Measurements from ENCODE around the gene PSMB5. TPM values are rescaled to one million over a fixed set of nuclear protein-coding genes. Genes with fewer than 3 reads are reported as not detected.
A peak's percentile ranks its signal among the peaks of the same experiment; 100 is the strongest.

Gene PSMB5
- total and polyA plus RNA-seq, 2 of the 13 experiments (the other 11 are each of a cell fraction or from before 2014, with no cell fraction given), result 705 to 871 TPM

DNA sequence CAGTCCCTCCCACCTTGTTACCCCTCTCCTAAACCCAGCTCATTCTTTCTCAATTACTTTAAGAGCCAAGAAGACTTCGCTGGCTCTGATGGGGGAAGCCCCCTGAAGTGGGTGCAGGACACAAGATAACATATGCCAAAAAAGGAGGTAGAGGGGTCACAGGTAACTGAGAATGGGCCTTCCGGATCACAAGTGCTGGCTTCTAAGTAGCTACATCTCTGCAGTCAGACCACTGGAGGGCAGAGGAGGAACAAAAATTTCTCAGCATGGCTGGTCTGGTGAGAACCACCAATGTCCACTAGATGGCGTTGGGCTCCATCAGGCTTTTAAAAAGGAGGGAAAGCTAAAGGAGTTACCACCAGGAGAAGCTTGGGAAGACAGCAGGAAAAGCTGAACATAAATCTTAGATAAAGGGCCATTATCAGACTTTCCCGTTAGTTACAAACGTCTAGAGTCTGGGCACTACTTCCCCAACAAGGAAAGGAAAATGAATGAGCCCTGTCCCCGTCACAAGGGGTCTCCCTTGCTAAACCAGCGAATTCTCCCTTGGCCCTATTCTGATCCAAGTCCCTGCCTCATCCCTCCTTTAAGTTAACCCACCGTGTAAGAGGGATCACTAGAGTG, 34.2 kb upstream of the PSMB5 start (continued):
- TF ChIP-seq, protein P1, sequence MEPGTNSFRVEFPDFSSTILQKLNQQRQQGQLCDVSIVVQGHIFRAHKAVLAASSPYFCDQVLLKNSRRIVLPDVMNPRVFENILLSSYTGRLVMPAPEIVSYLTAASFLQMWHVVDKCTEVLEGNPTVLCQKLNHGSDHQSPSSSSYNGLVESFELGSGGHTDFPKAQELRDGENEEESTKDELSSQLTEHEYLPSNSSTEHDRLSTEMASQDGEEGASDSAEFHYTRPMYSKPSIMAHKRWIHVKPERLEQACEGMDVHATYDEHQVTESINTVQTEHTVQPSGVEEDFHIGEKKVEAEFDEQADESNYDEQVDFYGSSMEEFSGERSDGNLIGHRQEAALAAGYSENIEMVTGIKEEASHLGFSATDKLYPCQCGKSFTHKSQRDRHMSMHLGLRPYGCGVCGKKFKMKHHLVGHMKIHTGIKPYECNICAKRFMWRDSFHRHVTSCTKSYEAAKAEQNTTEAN (CRISPR knock-in tag; conservative IDR thresholded peaks at IDR 0.05), result no peak
- no peak for TF ChIP-seq ZNF577 (CRISPR knock-in tag; IDR thresholded peaks at IDR 0.05; ENCODE audit: borderline replicate concordance, low read depth)
- TF ChIP-seq, protein P2, sequence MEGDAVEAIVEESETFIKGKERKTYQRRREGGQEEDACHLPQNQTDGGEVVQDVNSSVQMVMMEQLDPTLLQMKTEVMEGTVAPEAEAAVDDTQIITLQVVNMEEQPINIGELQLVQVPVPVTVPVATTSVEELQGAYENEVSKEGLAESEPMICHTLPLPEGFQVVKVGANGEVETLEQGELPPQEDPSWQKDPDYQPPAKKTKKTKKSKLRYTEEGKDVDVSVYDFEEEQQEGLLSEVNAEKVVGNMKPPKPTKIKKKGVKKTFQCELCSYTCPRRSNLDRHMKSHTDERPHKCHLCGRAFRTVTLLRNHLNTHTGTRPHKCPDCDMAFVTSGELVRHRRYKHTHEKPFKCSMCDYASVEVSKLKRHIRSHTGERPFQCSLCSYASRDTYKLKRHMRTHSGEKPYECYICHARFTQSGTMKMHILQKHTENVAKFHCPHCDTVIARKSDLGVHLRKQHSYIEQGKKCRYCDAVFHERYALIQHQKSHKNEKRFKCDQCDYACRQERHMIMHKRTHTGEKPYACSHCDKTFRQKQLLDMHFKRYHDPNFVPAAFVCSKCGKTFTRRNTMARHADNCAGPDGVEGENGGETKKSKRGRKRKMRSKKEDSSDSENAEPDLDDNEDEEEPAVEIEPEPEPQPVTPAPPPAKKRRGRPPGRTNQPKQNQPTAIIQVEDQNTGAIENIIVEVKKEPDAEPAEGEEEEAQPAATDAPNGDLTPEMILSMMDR (CRISPR knock-in tag; IDR thresholded peaks at IDR 0.05), result peak; percentile 99
- no peak for TF ChIP-seq RORA (CRISPR knock-in tag; IDR thresholded peaks at IDR 0.05)
- peak; percentile 54; the same call in 1 of the 2 replicates for TF ChIP-seq ETV5 (CRISPR knock-in tag; IDR thresholded peaks at IDR 0.05; ENCODE audit: borderline replicate concordance)
- TF ChIP-seq RBAK (CRISPR knock-in tag; IDR thresholded peaks at IDR 0.05), result no peak
- TF ChIP-seq, protein P3, sequence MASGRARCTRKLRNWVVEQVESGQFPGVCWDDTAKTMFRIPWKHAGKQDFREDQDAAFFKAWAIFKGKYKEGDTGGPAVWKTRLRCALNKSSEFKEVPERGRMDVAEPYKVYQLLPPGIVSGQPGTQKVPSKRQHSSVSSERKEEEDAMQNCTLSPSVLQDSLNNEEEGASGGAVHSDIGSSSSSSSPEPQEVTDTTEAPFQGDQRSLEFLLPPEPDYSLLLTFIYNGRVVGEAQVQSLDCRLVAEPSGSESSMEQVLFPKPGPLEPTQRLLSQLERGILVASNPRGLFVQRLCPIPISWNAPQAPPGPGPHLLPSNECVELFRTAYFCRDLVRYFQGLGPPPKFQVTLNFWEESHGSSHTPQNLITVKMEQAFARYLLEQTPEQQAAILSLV (CRISPR knock-in tag; IDR thresholded peaks at IDR 0.05; ENCODE audit: borderline replicate concordance), result no peak
- peak; percentile 95 for TF ChIP-seq MIXL1 (CRISPR knock-in tag; IDR thresholded peaks at IDR 0.05)
- TF ChIP-seq, protein P4, sequence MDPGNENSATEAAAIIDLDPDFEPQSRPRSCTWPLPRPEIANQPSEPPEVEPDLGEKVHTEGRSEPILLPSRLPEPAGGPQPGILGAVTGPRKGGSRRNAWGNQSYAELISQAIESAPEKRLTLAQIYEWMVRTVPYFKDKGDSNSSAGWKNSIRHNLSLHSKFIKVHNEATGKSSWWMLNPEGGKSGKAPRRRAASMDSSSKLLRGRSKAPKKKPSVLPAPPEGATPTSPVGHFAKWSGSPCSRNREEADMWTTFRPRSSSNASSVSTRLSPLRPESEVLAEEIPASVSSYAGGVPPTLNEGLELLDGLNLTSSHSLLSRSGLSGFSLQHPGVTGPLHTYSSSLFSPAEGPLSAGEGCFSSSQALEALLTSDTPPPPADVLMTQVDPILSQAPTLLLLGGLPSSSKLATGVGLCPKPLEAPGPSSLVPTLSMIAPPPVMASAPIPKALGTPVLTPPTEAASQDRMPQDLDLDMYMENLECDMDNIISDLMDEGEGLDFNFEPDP (CRISPR knock-in tag; conservative IDR thresholded peaks at IDR 0.05), result no peak
- TF ChIP-seq FOXM1 (CRISPR knock-in tag; IDR thresholded peaks at IDR 0.05), result no peak
- no peak for TF ChIP-seq NFATC3 (CRISPR knock-in tag; IDR thresholded peaks at IDR 0.05)
- no peak for TF ChIP-seq SCMH1 (CRISPR knock-in tag; IDR thresholded peaks at IDR 0.05; ENCODE audit: borderline replicate concordance)
- TF ChIP-seq ZNF253 (CRISPR knock-in tag; IDR thresholded peaks at IDR 0.05; ENCODE audit: borderline replicate concordance), result no peak
- TF ChIP-seq, protein P5, sequence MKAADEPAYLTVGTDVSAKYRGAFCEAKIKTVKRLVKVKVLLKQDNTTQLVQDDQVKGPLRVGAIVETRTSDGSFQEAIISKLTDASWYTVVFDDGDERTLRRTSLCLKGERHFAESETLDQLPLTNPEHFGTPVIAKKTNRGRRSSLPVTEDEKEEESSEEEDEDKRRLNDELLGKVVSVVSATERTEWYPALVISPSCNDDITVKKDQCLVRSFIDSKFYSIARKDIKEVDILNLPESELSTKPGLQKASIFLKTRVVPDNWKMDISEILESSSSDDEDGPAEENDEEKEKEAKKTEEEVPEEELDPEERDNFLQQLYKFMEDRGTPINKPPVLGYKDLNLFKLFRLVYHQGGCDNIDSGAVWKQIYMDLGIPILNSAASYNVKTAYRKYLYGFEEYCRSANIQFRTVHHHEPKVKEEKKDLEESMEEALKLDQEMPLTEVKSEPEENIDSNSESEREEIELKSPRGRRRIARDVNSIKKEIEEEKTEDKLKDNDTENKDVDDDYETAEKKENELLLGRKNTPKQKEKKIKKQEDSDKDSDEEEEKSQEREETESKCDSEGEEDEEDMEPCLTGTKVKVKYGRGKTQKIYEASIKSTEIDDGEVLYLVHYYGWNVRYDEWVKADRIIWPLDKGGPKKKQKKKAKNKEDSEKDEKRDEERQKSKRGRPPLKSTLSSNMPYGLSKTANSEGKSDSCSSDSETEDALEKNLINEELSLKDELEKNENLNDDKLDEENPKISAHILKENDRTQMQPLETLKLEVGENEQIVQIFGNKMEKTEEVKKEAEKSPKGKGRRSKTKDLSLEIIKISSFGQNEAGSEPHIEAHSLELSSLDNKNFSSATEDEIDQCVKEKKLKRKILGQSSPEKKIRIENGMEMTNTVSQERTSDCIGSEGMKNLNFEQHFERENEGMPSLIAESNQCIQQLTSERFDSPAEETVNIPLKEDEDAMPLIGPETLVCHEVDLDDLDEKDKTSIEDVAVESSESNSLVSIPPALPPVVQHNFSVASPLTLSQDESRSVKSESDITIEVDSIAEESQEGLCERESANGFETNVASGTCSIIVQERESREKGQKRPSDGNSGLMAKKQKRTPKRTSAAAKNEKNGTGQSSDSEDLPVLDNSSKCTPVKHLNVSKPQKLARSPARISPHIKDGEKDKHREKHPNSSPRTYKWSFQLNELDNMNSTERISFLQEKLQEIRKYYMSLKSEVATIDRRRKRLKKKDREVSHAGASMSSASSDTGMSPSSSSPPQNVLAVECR (CRISPR knock-in tag; IDR thresholded peaks at IDR 0.05; ENCODE audit: borderline replicate concordance), result peak; percentile 65; the same call in 1 of the 2 replicates
- TF ChIP-seq, protein P6, sequence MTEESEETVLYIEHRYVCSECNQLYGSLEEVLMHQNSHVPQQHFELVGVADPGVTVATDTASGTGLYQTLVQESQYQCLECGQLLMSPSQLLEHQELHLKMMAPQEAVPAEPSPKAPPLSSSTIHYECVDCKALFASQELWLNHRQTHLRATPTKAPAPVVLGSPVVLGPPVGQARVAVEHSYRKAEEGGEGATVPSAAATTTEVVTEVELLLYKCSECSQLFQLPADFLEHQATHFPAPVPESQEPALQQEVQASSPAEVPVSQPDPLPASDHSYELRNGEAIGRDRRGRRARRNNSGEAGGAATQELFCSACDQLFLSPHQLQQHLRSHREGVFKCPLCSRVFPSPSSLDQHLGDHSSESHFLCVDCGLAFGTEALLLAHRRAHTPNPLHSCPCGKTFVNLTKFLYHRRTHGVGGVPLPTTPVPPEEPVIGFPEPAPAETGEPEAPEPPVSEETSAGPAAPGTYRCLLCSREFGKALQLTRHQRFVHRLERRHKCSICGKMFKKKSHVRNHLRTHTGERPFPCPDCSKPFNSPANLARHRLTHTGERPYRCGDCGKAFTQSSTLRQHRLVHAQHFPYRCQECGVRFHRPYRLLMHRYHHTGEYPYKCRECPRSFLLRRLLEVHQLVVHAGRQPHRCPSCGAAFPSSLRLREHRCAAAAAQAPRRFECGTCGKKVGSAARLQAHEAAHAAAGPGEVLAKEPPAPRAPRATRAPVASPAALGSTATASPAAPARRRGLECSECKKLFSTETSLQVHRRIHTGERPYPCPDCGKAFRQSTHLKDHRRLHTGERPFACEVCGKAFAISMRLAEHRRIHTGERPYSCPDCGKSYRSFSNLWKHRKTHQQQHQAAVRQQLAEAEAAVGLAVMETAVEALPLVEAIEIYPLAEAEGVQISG (CRISPR knock-in tag; IDR thresholded peaks at IDR 0.05), result peak; percentile 77
